Measurements from ENCODE around the gene MACROD2.
"Not testable (repeated sequence)": the region's sequence is repeated elsewhere in the genome, so short reads cannot be mapped to it uniquely, and the experiment has no call there.

Gene MACROD2

DNA sequence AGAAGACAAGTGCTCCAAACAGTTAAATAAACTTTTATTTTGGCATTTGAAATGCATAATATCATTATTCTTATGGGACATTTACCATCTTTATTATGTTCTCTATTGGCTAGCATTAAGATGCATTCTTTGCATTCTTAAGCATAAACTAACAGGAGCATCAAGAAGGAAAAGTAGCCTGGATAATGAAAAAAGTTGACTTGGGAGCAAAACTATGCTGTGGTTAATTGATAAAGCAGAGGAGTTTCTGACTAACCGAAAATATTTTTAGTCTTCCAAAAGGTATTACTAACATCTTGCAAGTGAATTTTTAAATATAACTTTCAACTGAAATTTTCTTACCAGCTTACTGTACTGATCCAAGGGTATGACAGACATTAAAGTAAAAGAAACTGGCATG is 201.8 kb downstream of the MACROD2 start:
- DNase-seq: no peak

- no peak for DNase-seq
Observed at GRCh38 chr20:14198416-14198815, 203.1 kb downstream of the MACROD2 start.

DNA sequence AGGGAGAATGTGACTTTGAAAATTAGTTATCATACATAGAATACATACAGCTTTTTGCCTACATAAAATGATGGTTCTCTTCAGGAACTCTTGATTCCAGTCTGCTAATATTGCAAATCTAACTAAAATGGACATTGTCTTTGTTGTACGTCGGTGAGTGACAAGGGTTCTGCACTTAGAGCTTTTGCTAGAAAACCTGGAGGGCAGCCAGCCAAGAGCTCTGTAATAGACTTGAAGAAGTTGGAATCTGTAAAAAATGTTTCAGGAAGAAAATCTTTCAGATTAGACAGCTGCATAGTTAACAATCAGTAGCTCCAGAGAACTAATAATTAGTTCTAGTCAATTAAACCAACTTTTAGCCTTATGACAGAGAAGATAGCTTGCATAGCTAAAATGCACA is 203.8 kb downstream of the MACROD2 start:
- no peak for DNase-seq

DNA sequence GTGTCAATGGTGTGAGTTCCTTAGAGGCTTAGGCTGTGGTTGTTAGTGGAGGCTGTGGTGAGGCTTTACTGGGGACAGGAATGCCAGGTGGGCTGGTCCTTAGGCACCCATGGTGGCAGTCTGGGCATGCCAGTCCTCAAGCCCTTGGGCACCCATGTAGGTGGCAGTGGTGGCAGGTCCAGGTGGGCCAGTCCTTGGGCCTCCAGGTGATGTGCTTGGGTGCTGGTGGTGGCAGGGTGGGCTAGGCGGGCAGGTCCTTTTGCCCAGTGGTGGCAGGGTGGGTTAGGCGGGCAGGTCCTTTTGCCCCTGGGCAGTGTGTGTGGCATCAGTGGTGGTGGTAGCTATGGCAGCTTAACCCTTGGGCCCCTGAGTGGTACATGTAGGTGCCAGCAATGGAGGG is 208.3 kb downstream of the MACROD2 start:
- DNase-seq: no peak

- DNase-seq: no peak
Observed at GRCh38 chr20:14207591-14207990, 212.3 kb downstream of the MACROD2 start.

GRCh38 chr20:14208956-14209355 is 213.6 kb downstream of the MACROD2 start:
- no peak for DNase-seq

DNA sequence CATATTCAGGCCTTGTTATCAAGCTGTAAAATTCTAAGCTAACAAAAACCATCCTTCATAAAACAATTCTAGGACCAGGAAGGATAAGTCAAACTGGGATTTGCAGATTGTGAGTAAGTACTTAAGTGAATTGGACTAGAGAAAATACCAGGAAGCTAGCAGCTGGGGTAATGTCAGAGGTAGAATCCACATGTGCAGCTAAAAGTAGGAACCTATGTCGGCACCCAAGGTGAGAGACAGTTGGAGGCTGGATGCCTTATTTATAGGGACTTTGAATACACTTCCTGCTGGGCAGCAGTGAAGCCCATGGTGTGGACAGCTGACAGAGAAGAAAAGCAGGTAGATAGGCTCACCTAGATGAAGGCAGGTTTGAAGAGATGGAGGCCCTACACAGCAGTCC is 214.8 kb downstream of the MACROD2 start:
- no peak for DNase-seq

GRCh38 chr20:14214046-14214445 is 218.7 kb downstream of the MACROD2 start:
- no peak for DNase-seq

- DNase-seq: not testable (repeated sequence)
Observed at GRCh38 chr20:14215880-14216279, 220.6 kb downstream of the MACROD2 start.

DNA sequence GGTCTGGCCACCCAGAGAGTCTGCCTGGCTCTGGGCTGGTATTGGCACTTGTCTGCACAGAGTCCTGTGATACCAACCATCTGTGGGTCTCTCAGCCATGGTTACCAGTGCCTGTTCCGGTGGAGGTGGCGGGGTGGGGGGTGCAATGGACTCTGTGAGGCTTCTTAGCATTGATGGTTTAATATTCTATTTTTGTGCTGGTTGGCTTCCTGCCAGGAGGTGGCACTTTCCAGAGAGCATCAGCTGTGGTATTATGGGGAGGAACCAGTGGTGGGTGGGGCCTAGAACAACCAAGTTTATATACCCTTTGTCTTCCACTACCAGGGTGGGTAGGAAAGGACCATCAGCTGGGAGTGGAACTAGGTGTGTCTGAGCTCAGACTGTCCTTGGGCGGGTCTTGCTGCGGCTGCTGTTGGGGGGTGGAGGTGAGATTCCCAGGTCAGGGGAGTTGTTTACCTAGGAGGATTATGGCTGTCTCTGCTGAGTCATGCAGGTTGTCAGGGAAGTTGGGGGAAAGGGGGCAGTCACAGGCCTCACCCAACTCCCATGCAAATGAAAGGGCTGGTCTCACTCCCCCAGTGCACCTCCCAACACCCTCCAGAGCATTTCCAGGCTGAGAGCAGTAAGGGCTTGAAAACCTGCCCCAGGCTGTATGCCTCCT is 224.6 kb downstream of the MACROD2 start:
- no peak for DNase-seq

GRCh38 chr20:14220986-14221385 is 225.7 kb downstream of the MACROD2 start:
- DNase-seq: no peak

GRCh38 chr20:14223806-14224205 is 228.5 kb downstream of the MACROD2 start:
- DNase-seq: no peak

- not testable (repeated sequence) for DNase-seq
Observed at GRCh38 chr20:14226051-14227049, 231.0 kb downstream of the MACROD2 start.

DNA sequence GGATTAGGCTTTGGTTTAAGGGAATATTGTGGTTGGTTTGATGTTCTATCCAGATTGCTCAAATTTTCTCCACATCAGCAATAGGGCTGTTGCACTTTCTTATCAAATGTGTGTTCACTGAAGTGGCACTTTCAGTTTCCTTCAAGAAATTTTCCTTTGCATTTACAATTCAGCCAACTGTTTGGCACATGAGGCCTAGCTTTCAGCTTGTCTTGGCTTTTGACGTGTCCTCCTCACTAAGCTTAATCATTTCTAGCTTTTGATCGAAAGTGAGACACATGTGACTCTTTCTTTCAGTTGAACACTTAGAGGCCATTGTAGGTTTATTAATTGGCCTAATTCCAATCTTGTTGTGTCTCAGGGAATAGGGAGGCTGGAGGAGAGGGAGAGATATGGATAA is 237.3 kb downstream of the MACROD2 start:
- no peak for DNase-seq

DNA sequence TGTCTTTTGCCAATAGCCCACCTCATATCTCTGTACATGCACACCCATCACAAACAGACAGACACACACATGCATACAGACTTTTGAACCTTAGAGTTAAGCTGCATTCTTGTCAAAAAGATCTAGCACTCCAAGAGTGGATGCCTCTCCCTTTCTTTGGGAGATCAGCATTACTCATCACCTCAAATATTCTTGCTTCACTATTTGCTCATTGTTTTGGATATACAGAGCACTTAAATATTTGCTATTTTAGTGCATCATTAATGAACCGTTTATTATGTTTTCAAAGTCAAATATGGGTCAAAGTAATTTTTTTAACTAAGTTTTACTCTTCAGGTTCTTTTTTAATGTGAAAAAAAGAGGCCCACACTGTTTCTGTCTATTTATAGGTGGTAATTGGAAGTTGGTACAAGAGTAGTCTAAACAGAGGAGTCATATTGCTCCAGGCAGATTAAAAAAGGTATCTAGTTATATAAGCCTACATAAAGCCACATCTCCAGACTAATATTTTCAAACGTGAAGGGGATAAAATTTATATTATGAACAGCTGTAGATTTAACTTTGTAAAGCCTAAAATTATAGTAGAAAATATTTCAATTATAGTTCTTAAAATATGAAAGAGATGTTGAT is 239.5 kb downstream of the MACROD2 start:
- DNase-seq: no peak

GRCh38 chr20:14235355-14235754 is 240.0 kb downstream of the MACROD2 start:
- DNase-seq: no peak

DNA sequence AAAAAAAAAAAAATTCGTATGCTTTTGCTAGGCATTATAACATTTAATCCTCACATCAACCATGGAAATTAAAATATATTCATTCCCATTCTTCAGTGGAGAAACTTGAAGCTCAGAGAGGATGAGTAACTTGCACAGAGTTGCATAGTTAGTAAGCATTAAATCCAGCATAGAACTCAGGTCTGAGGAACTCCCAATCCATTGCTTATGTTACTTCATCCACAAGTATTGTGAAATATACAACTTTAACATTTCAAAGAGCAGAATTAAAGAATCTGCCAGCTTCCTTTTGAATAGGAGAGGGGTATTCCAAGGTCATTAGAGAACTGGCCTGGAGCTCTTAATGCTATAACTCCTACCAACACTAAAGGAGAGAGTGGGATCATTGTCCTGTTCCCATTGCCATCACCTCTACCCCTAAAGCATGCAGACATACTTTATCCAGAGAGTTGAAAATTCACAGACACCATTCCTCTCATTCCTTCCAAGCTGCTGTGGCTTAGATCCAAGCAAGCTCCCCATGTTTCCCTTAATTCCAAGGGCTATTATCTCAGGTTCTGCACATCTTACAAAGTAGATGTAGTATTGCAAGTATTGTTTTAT is 250.2 kb downstream of the MACROD2 start:
- DNase-seq: no peak

DNA sequence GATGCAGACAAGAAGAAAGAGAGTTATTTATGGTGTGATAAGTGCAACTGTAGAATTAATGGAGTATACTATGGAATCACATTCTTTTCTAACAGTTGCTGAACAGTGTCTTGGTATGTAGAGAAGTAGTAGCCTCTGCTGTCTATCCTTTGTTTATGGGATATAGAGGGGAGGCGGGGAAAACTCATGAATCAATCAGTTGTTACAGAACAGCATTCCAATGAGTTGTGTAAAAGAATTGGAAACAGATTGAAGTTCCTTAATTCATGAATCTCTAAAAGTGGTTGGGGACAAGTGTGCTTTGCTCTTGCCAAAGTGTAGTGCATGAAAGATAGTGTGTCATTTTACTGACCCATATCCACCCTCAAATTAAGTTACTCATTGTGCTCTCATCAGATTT is 264.4 kb downstream of the MACROD2 start:
- no peak for DNase-seq

DNA sequence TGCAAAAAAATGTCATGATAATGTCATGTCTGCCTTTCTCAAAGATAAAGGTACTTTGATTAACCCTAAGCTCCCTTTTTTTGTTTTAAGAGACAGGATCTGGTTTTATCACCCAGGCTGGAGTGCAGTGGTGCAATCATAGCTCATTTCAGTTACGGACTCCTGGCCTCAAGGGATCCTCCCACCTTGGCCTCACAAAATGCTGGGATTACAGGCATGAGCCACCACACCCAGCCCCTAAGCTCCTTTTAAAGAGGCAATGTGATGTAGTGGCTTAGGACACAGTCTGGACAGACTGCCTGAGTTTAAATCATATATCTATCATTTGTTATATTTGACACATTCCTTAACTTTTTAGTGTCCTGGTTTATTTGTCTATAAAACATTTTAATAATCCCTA is 265.1 kb downstream of the MACROD2 start:
- no peak for DNase-seq

- no peak for DNase-seq
Observed at GRCh38 chr20:14264869-14265268, 269.6 kb downstream of the MACROD2 start.

- no peak for DNase-seq
Observed at GRCh38 chr20:14266246-14266645, 270.9 kb downstream of the MACROD2 start.

- DNase-seq: not testable (repeated sequence)
Observed at GRCh38 chr20:14270751-14271150, 275.4 kb downstream of the MACROD2 start.

DNA sequence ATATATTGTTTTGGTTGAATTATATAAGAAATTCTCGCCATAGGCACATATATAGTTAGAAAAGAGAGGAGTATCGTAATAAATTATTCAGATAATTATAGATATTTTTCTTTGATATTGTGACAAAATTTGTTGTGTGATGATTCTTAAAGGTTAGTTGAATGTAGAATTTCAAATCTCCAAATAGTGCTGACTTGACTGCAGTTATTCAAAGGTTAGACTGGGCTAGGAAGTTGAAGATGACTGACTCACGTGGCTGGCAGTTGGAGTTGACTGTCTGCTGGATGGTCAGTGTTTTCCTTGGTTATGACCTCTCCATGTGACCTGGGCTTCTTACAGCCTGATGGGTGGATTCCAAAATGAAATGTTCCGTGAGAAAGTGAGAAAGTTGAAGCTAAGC is 286.8 kb downstream of the MACROD2 start:
- DNase-seq: no peak

All from stimulated activated CD4-positive, alpha-beta T cell treated with anti-CD3 and anti-CD28 coated beads, Interleukin-12 subunit alpha, Interleukin-12 subunit beta, amount 100 ng/mL, for 4 hours (primary cell).